GM12875 (cell line): ENCODE data around the gene USP10.

Experiments used
- H3K4me3 ChIP-seq: one replicate; pipeline ENCODE4 v1.5.1; 2011; ENCODE audit warnings: low read depth, low read length, control low read depth
- TF ChIP-seq, protein P1 (sequence below): IDR thresholded peaks from 2 replicates; pipeline ENCODE4 v1.5.1; 2011; ENCODE audit warnings: low read depth, mild to moderate bottlenecking, control low read depth, inconsistent platforms, low read length, moderate library complexity, borderline replicate concordance; ENCODE audit not compliant: insufficient read depth

USP10 gene

DNA sequence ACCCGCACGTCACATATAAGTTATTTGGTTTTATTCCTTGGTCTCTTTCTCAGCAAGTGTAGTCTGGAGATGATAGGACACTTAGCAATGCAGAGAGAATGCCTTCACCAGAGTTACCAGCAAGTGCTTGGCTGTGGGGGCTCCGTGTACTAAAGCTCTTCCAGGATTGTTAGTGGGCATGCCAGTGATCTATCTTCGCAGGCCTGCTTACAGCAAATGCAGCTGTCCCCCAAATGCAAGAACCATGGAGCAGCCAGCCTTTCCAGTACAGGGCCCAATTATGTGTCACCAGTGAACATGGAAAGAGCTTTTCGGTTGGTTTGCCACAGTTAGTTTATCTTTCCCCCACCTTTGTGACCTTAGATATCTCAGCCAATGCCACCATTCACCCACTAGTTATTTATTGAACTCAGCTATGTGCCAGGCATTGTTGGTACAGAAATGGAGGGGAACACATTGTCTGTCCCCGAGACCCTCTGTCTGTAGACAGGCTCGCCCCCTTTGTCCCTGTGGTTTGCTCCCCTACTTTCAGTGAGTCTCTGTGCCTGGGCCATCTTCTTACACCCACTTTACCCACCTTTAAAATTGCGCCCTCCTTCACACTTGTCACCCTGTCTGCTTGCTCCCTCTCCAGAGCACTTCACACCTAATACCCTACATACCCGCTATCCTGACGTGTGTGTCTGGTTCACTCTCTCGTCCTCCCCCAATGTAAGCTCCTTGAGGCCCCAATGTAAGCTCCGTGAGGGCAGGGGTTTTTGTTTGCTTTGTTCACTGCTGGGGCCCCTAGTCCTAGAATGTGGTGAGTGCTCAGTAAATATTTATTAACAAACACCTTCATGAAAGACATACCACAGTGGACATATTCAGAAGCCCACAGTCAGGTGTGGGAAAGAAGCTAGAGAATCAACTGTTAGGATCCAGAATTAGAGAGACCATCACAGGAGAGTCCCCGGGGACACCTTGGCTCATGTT lies 13.3 kb downstream of the USP10 start:
- TF ChIP-seq, protein P1, sequence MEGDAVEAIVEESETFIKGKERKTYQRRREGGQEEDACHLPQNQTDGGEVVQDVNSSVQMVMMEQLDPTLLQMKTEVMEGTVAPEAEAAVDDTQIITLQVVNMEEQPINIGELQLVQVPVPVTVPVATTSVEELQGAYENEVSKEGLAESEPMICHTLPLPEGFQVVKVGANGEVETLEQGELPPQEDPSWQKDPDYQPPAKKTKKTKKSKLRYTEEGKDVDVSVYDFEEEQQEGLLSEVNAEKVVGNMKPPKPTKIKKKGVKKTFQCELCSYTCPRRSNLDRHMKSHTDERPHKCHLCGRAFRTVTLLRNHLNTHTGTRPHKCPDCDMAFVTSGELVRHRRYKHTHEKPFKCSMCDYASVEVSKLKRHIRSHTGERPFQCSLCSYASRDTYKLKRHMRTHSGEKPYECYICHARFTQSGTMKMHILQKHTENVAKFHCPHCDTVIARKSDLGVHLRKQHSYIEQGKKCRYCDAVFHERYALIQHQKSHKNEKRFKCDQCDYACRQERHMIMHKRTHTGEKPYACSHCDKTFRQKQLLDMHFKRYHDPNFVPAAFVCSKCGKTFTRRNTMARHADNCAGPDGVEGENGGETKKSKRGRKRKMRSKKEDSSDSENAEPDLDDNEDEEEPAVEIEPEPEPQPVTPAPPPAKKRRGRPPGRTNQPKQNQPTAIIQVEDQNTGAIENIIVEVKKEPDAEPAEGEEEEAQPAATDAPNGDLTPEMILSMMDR, result no peak

DNA sequence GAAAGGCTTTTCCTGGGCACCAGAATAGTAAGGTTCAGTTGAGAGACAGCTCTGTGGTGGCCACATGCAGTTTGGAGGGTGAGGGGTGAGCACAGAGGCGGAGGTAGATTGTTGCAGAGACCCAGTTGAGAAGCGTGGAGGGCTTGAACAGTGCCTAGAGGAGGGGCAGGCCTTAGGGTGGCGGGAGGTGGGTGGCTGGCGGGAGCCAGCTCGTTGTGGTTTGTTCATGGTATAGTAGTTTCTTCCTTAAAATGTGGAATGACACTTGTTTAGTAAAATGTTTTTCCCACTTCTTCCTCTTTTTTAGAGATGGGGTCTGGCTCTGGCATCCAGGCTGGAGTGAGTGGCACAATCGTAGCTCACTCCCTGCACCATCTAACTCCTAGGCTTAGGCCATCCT lies 14.2 kb downstream of the USP10 start:
- H3K4me3 ChIP-seq, result no peak overlapping the region
- TF ChIP-seq, protein P1, result no peak

More for the DNA sequence above, 13.3 kb downstream of the USP10 start:
- no peak overlapping the region for H3K4me3 ChIP-seq

DNA sequence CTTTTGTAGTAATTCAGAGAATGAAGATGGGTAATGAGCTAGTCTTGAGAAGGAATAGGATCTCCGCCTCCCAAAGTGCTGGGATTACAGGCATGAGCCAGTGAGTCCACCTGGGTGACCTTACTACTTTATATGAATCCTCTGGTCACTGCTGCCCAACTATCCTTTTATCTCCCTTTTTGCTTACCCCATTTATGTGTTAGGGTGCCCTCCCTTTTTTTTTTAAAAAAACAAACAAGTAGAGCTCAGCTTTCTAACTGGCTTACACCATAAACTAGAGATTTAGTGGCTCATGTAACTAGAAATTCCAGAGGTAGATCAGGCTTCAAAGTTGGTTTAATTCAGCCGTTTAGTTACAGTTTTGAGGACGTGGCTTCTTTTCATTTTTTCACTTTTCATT lies 15.6 kb downstream of the USP10 start:
- H3K4me3 ChIP-seq, result no peak overlapping the region
- TF ChIP-seq, protein P1, result no peak

DNA sequence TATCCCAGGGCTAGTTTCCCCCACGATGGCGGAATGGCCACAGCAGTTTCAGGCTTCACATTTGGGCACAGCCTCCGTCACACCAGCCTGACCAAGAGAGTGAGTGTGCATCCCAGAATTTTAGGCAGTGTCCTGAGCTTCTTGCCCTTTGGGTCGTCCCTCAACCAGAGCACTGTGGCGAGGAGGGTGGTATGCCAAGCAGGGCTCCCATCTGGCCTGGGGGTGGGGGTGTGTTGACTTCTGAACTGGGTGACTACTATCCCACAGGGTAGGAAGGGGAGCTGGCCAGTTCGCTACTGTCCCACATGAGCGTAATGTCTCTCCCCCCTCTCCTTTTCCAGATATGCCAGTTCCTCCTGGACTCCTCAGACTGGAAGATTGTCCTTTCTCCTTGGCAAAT lies 16.1 kb downstream of the USP10 start:
- H3K4me3 ChIP-seq, result no peak overlapping the region
- TF ChIP-seq, protein P1, result no peak

DNA sequence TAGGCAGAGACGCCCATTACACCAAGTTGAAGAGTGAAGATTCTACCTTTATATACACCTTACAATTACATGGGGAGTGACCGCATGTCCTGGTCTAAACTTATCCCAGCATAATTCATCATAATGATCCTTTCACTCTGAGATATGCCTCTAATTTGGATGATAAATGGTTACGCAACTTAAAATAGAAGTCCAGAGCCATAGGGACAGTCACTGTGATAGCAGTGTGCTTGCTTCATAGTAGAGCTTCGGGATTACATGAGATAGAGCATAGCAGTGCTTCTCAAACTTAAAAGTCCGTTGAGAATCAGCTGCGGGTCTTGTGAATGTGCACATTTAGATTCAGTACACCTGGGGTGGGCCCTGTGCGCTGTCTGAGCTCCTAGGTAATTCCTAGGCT lies 16.9 kb downstream of the USP10 start:
- TF ChIP-seq, protein P1, result no peak
- H3K4me3 ChIP-seq, result no peak overlapping the region

DNA sequence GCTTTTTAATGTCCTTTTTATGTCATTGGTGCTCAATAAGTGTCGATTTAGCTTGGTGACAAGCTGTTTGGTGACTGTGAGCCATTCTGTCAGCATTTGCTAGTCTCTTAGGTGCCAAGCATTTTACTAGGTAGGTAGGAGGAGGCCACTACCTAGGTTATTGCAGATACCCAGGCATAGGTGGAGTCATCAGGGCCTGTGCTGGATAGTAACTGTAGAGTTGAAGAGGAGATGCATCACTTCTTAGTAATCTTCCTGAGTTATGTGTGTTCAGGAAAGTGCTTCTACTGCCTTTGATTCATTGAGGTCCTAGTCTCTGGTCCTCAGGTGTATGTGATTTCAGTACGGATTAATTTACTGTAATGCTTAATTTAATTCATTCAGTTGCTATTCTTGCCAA lies 17.7 kb downstream of the USP10 start:
- TF ChIP-seq, protein P1, result no peak
- H3K4me3 ChIP-seq, result no peak overlapping the region

DNA sequence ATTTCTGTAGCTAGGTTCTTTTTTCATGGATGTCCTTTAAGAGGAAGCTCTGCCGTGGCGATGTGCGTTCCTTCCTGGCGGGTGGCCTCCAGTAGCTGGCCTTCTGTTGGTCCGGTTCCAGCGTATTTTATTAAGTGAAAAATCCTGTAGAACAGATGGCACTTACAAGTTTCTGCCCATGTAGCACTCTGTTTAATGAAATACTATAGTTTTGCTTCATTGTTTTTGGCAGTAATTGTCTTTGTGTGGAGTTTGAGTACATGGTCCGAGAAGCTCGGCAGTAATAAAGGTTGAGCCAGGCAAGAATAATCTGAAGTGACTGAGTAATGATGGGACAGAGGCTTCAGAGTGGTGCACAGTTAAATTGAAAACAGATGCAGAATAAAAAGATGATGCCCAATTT lies 20.4 kb downstream of the USP10 start:
- TF ChIP-seq, protein P1, result no peak
- no peak overlapping the region for H3K4me3 ChIP-seq
